ENCODE measurements around the gene PRSS50.

GRCh38 chr3:46665763-46666452, 51.8 kb downstream of the PRSS50 start:
- TF ChIP-seq CTCF (IDR thresholded peaks at IDR 0.05): no peak
- TF ChIP-seq POLR2A (IDR thresholded peaks at IDR 0.05): no peak
- TF ChIP-seq EP300 (IDR thresholded peaks at IDR 0.05): no peak
- no peak for TF ChIP-seq POLR2AphosphoS5 (IDR thresholded peaks at IDR 0.05)
